ENCODE data around the gene GLIS2. TPM values are rescaled to one million over a fixed set of nuclear protein-coding genes. Genes with fewer than 3 reads are reported as not detected.

The GLIS2 gene
- total RNA-seq, 1 experiment from 2014 or later = 0.46 TPM

- no peak for DNase-seq (ENCODE audit: low read depth)
These were observed 66.3 kb downstream of the GLIS2 start for GRCh38 chr16:4381935-4382794.

- no peak for DNase-seq (ENCODE audit: low read depth)
These were observed 67.0 kb downstream of the GLIS2 start for GRCh38 chr16:4382795-4383357.

- DNase-seq (ENCODE audit: low read depth) = no peak
These were observed 68.0 kb downstream of the GLIS2 start for GRCh38 chr16:4383591-4384444.

- DNase-seq (ENCODE audit: low read depth) = no peak
These were observed 68.7 kb downstream of the GLIS2 start for GRCh38 chr16:4384509-4384942.

- no peak for DNase-seq (ENCODE audit: low read depth)
These were observed 69.4 kb downstream of the GLIS2 start for GRCh38 chr16:4385066-4385788.

GRCh38 chr16:4385789-4386450, 70.1 kb downstream of the GLIS2 start:
- DNase-seq (ENCODE audit: low read depth) = no peak

GRCh38 chr16:4386451-4386805, 70.6 kb downstream of the GLIS2 start:
- DNase-seq (ENCODE audit: low read depth) = no peak

- no peak for DNase-seq (ENCODE audit: low read depth)
These were observed 71.2 kb downstream of the GLIS2 start for GRCh38 chr16:4386951-4387565.

- DNase-seq (ENCODE audit: low read depth) = no peak
These were observed 71.9 kb downstream of the GLIS2 start for GRCh38 chr16:4387781-4388180.

GRCh38 chr16:4388271-4389021, 72.6 kb downstream of the GLIS2 start:
- DNase-seq (ENCODE audit: low read depth) = no peak

Other genes with a start within 250 kb of the GLIS2 start
- 2.7 and 5.5 TPM in 2 replicates for gene ADCY9, start 199.6 kb upstream of the GLIS2 start, total RNA-seq (2014; rRNA removed; shearing (Covaris generic))
- gene SRL, start 74.0 kb upstream of the GLIS2 start, total RNA-seq (2014; rRNA removed; shearing (Covaris generic)) = not detected in 2 replicates
- 13.4 and 14.1 TPM in 2 replicates for gene TFAP4, start 43.0 kb upstream of the GLIS2 start, total RNA-seq (2014; rRNA removed; shearing (Covaris generic))
- 34.1 and 71.8 TPM in 2 replicates for gene PAM16, start 35.3 kb downstream of the GLIS2 start, total RNA-seq (2014; rRNA removed; shearing (Covaris generic))
- 22.1 and 25.1 TPM in 2 replicates for gene VASN, start 55.8 kb downstream of the GLIS2 start, total RNA-seq (2014; rRNA removed; shearing (Covaris generic))
- 7.0 and 11.3 TPM in 2 replicates for gene CORO7, start 100.5 kb downstream of the GLIS2 start, total RNA-seq (2014; rRNA removed; shearing (Covaris generic))
- gene DNAJA3, start 109.8 kb downstream of the GLIS2 start, total RNA-seq (2014; rRNA removed; shearing (Covaris generic)) = 54.8 and 73.9 TPM in 2 replicates
- 26.5 and 53.5 TPM in 2 replicates for gene NMRAL1, start 158.6 kb downstream of the GLIS2 start, total RNA-seq (2014; rRNA removed; shearing (Covaris generic))
- 38.6 and 41.3 TPM in 2 replicates for gene HMOX2, start 160.3 kb downstream of the GLIS2 start, total RNA-seq (2014; rRNA removed; shearing (Covaris generic))
- gene CDIP1, start 222.7 kb downstream of the GLIS2 start, total RNA-seq (2014; rRNA removed; shearing (Covaris generic)) = 9.7 and 11.9 TPM in 2 replicates
- gene C16orf96, start 240.3 kb downstream of the GLIS2 start, total RNA-seq (2014; rRNA removed; shearing (Covaris generic)) = not detected in 2 replicates